ENCODE measurements around the gene ELMO1.
A peak's percentile ranks its signal among the peaks of the same experiment; 100 is the strongest.

ELMO1 gene

GRCh38 chr7:36956814-36957213, 491.9 kb downstream of the ELMO1 start:
- no peaks in the 10 kb centered on the region for H3K36me3 Mint-ChIP-seq (ENCODE audit: insufficient read depth)
- no peaks in the 10 kb centered on the region for H3K9me3 Mint-ChIP-seq
- no peak overlapping the region for H3K27ac Mint-ChIP-seq
- DNase-seq (no peak), ATAC-seq (replicated peaks) (no peak)
- no peaks in the 10 kb centered on the region for H3K27me3 Mint-ChIP-seq
- no peak overlapping the region for H3K4me3 Mint-ChIP-seq
- H3K4me1 Mint-ChIP-seq (ENCODE audit: low read depth in 2 of 2): peaks cover 15 to 16% of the 10 kb centered on the region in 2 donors

GRCh38 chr7:36955456-36956129, 493.1 kb downstream of the ELMO1 start:
- no peaks in the 10 kb centered on the region for H3K36me3 Mint-ChIP-seq (ENCODE audit: insufficient read depth)
- DNase-seq (no peak), ATAC-seq (replicated peaks) (no peak)
- H3K4me1 Mint-ChIP-seq (ENCODE audit: low read depth in 2 of 2): peaks cover 11 to 20% of the 10 kb centered on the region in 2 donors
- H3K4me3 Mint-ChIP-seq: no peak overlapping the region
- no peaks in the 10 kb centered on the region for H3K27me3 Mint-ChIP-seq
- peak overlapping the region; percentile 33 to 72 for H3K27ac Mint-ChIP-seq
- H3K9me3 Mint-ChIP-seq: peaks cover 0 to 10% of the 10 kb centered on the region in 2 donors

- peak overlapping the region in 1 of 2 donors; percentile 66 for H3K27ac Mint-ChIP-seq
- H3K4me3 Mint-ChIP-seq: no peak overlapping the region
- H3K9me3 Mint-ChIP-seq: peaks cover 3 to 40% of the 10 kb centered on the region in 2 donors
- peaks cover 21 to 29% of the 10 kb centered on the region in 2 donors for H3K4me1 Mint-ChIP-seq (ENCODE audit: low read depth in 2 of 2)
- H3K36me3 Mint-ChIP-seq (ENCODE audit: insufficient read depth): no peaks in the 10 kb centered on the region
- no peak for DNase-seq
- ATAC-seq (replicated peaks): no peak
- no peaks in the 10 kb centered on the region for H3K27me3 Mint-ChIP-seq
Measured at GRCh38 chr7:36951257-36951697, 497.4 kb downstream of the ELMO1 start.

GRCh38 chr7:36949711-36950600, 498.7 kb downstream of the ELMO1 start:
- H3K4me3 Mint-ChIP-seq: no peak overlapping the region
- peak overlapping the region in 1 of 2 donors; percentile 8 for H3K27ac Mint-ChIP-seq
- H3K27me3 Mint-ChIP-seq: no peaks in the 10 kb centered on the region
- no peak for DNase-seq
- peaks cover 3 to 40% of the 10 kb centered on the region in 2 donors for H3K9me3 Mint-ChIP-seq
- H3K36me3 Mint-ChIP-seq (ENCODE audit: insufficient read depth): no peaks in the 10 kb centered on the region
- ATAC-seq (replicated peaks): no peak
- peaks cover 14 to 23% of the 10 kb centered on the region in 2 donors for H3K4me1 Mint-ChIP-seq (ENCODE audit: low read depth in 2 of 2)

GRCh38 chr7:36946401-36946739, 502.3 kb downstream of the ELMO1 start:
- H3K27me3 Mint-ChIP-seq: no peaks in the 10 kb centered on the region
- peaks cover 10 to 47% of the 10 kb centered on the region in 2 donors for H3K9me3 Mint-ChIP-seq
- ATAC-seq (replicated peaks) (no peak), DNase-seq (no peak)
- no peaks in the 10 kb centered on the region for H3K36me3 Mint-ChIP-seq (ENCODE audit: insufficient read depth)
- H3K4me1 Mint-ChIP-seq (ENCODE audit: low read depth in 2 of 2): peaks cover 18 to 22% of the 10 kb centered on the region in 2 donors
- no peak overlapping the region for H3K4me3 Mint-ChIP-seq
- no peak overlapping the region for H3K27ac Mint-ChIP-seq

- no peak for DNase-seq
- peaks cover 16 to 18% of the 10 kb centered on the region in 2 donors for H3K4me1 Mint-ChIP-seq (ENCODE audit: low read depth in 2 of 2)
- H3K4me3 Mint-ChIP-seq: no peak overlapping the region
- H3K36me3 Mint-ChIP-seq (ENCODE audit: insufficient read depth): no peaks in the 10 kb centered on the region
- no peak overlapping the region for H3K27ac Mint-ChIP-seq
- H3K9me3 Mint-ChIP-seq: peaks cover 10 to 46% of the 10 kb centered on the region in 2 donors
- no peaks in the 10 kb centered on the region for H3K27me3 Mint-ChIP-seq
- no peak for ATAC-seq (replicated peaks)
Measured at GRCh38 chr7:36945612-36946400, 502.9 kb downstream of the ELMO1 start.

- no peak for DNase-seq
- H3K36me3 Mint-ChIP-seq (ENCODE audit: insufficient read depth): no peaks in the 10 kb centered on the region
- H3K9me3 Mint-ChIP-seq: peaks cover 15 to 43% of the 10 kb centered on the region in 2 donors
- ATAC-seq (replicated peaks): no peak
- H3K4me3 Mint-ChIP-seq: no peak overlapping the region
- no peaks in the 10 kb centered on the region for H3K27me3 Mint-ChIP-seq
- no peak overlapping the region for H3K27ac Mint-ChIP-seq
- peaks cover 15 to 16% of the 10 kb centered on the region in 2 donors for H3K4me1 Mint-ChIP-seq (ENCODE audit: low read depth in 2 of 2)
Measured at GRCh38 chr7:36944838-36945237, 503.8 kb downstream of the ELMO1 start.

GRCh38 chr7:36943591-36944435, 504.9 kb downstream of the ELMO1 start:
- peaks cover 13 to 16% of the 10 kb centered on the region in 2 donors for H3K4me1 Mint-ChIP-seq (ENCODE audit: low read depth in 2 of 2)
- peak overlapping the region in 1 of 2 donors; percentile 17 for H3K27ac Mint-ChIP-seq
- no peaks in the 10 kb centered on the region for H3K36me3 Mint-ChIP-seq (ENCODE audit: insufficient read depth)
- no peaks in the 10 kb centered on the region for H3K27me3 Mint-ChIP-seq
- DNase-seq (no peak), ATAC-seq (replicated peaks) (no peak)
- no peak overlapping the region for H3K4me3 Mint-ChIP-seq
- H3K9me3 Mint-ChIP-seq: peaks cover 16 to 34% of the 10 kb centered on the region in 2 donors

- no peak overlapping the region for H3K27ac Mint-ChIP-seq
- peaks cover 16 to 32% of the 10 kb centered on the region in 2 donors for H3K9me3 Mint-ChIP-seq
- no peak overlapping the region for H3K4me3 Mint-ChIP-seq
- ATAC-seq (replicated peaks) (no peak), DNase-seq (no peak)
- H3K4me1 Mint-ChIP-seq (ENCODE audit: low read depth in 2 of 2): peaks cover 13 to 20% of the 10 kb centered on the region in 2 donors
- H3K27me3 Mint-ChIP-seq: no peaks in the 10 kb centered on the region
- no peaks in the 10 kb centered on the region for H3K36me3 Mint-ChIP-seq (ENCODE audit: insufficient read depth)
Measured at GRCh38 chr7:36942955-36943354, 505.7 kb downstream of the ELMO1 start.

- DNase-seq: no peak
- H3K36me3 Mint-ChIP-seq (ENCODE audit: insufficient read depth): no peaks in the 10 kb centered on the region
- no peak for ATAC-seq (replicated peaks)
- no peaks in the 10 kb centered on the region for H3K27me3 Mint-ChIP-seq
- H3K27ac Mint-ChIP-seq: no peak overlapping the region
- peaks cover 9 to 19% of the 10 kb centered on the region in 2 donors for H3K4me1 Mint-ChIP-seq (ENCODE audit: low read depth in 2 of 2)
- H3K4me3 Mint-ChIP-seq: no peak overlapping the region
- peaks cover 14 to 27% of the 10 kb centered on the region in 2 donors for H3K9me3 Mint-ChIP-seq
Measured at GRCh38 chr7:36942541-36942940, 506.1 kb downstream of the ELMO1 start.

- Mint-ChIP-seq H3K9me3 (peaks cover 14 to 22% of the 10 kb centered on the region in 2 donors), H3K27me3 (no peaks in the 10 kb centered on the region), H3K36me3 (ENCODE audit: insufficient read depth) (no peaks in the 10 kb centered on the region), H3K4me1 (ENCODE audit: low read depth in 2 of 2) (peaks cover 4 to 17% of the 10 kb centered on the region in 2 donors), H3K27ac (no peak overlapping the region), H3K4me3 (no peak overlapping the region)
- no peak for ATAC-seq (replicated peaks)
- no peak for DNase-seq
Measured at GRCh38 chr7:36942025-36942424, 506.6 kb downstream of the ELMO1 start.

- H3K27me3 Mint-ChIP-seq: no peaks in the 10 kb centered on the region
- H3K9me3 Mint-ChIP-seq: peaks cover 14 to 20% of the 10 kb centered on the region in 2 donors
- H3K36me3 Mint-ChIP-seq (ENCODE audit: insufficient read depth): no peaks in the 10 kb centered on the region
- H3K4me3 Mint-ChIP-seq: no peak overlapping the region
- no peak for ATAC-seq (replicated peaks)
- H3K4me1 Mint-ChIP-seq (ENCODE audit: low read depth in 2 of 2): peaks cover 4 to 17% of the 10 kb centered on the region in 2 donors
- no peak for DNase-seq
- H3K27ac Mint-ChIP-seq: no peak overlapping the region
Measured at GRCh38 chr7:36941359-36941758, 507.3 kb downstream of the ELMO1 start.

All from effector memory CD8-positive, alpha-beta T cell (primary cell).